Esophagus squamous epithelium (tissue), 5 donors: ENCODE results near the gene F2RL3. TPM values are rescaled to one million over a fixed set of nuclear protein-coding genes. Genes with fewer than 3 reads are reported as not detected.

Source experiments
- DNase-seq: peaks from one replicate; lab custom pipeline; 2025; lab: John Stamatoyannopoulos, UW
- H3K27ac ChIP-seq, 4 donors: fragments of 200-600 bp; sonication (generic); one replicate each; pipeline ENCODE4 v1.5.1; 2016 to 2019; ENCODE audit warnings: mild to moderate bottlenecking in 1 of 4
- H3K27me3 ChIP-seq, 4 donors: fragments of 200-600 bp; sonication (generic); 1 replicate in 3 of 4; 2 replicates in 1 of 4; pipeline versions ENCODE4 v1.5.1 to v1.6.0; 2017 to 2021; ENCODE audit warnings: antibody characterized with exemption in 1 of 4
- H3K36me3 ChIP-seq, 3 donors: fragments of 200-600 bp; sonication (generic); one replicate each; pipeline ENCODE4 v1.5.1; 2016 to 2019
- H3K4me1 ChIP-seq, 3 donors: fragments of 200-600 bp; sonication (generic); one replicate each; pipeline ENCODE4 v1.5.1; 2017 to 2019
- H3K4me3 ChIP-seq, 4 donors: fragments of 200-600 bp; sonication (generic); 1 replicate in 3 of 4; 2 replicates in 1 of 4; pipeline ENCODE4 v1.5.1; 2016 to 2019; ENCODE audit warnings: mild to moderate bottlenecking in 2 of 4, moderate library complexity in 1 of 4
- H3K9me3 ChIP-seq, 3 donors: fragments of 200-600 bp; sonication (generic); one replicate each; pipeline ENCODE4 v1.5.1; 2016 to 2019
- POLR2A ChIP-seq, 4 donors: fragments of 450-650 bp; IDR thresholded peaks; one replicate each; pipeline ENCODE4 v1.6.1; 2017; ENCODE audit warnings: antibody characterized with exemption in 4 of 4, mild to moderate bottlenecking in 4 of 4, moderate library complexity in 3 of 4
- WGBS, 2 donors: methylation state at CpG; one replicate each; pipeline ENCODE4 v1.1.5; 2018; 5-methylcytosine and 5-hydroxymethylcytosine counted together
- intact Hi-C: fragments of 100-400 bp; cut with DNase I; formaldehyde crosslinking; loops from one replicate; pipeline ENCODE4 v1.15.0; 2022
- small RNA-seq, 4 donors: library from RNA; depleted of rRNA; stranded (forward); fragments of <200 nt; gene quantifications; one replicate each; pipeline ENCODE3, GENCODE V24; 2016
- total RNA-seq, 4 donors: library from RNA; depleted of rRNA; stranded (reverse); fragments of >200 nt; gene quantifications; one replicate each; pipeline ENCODE4 v1.1.0, GENCODE V29; 2016
- TF ChIP-seq, protein P1 (sequence below), 6 experiments: fragments of 450-650 bp in 4 of 6; fragments of 200-600 bp in 2 of 6; sonication (generic) in 2 of 6; IDR thresholded peaks; one replicate each; pipeline ENCODE4 v1.5.1; 2016 to 2019; ENCODE audit warnings: antibody characterized with exemption in 6 of 6, mild to moderate bottlenecking in 4 of 6, moderate library complexity in 4 of 6
- donor health status: DM: yes; HTN: yes; CAD: no.

F2RL3 gene
- total RNA-seq, 4 donors from 2014 or later = 0.27 to 1.1 (median 0.81) TPM

DNA sequence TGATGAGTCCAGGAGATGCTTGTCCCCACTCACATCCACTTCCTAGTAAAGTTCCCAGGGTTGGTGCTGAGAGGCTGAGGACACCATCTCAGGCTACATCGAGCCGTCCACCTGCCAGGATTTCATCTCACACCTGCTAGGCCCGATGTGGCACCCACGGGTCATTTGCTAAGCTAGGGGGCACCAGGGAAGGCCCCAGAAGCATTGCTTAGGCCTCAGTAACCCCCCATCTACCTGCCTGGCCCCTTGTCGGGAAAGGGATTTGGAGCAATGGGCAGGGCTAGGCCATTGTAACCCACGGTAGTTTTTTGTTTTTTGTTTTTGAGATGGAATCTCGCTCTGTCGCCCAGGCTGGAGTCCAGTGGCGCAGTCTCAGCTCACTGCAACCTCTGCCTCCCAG is 51.8 kb downstream of the F2RL3 start:
- no peaks in the 10 kb centered on the region for H3K27me3 ChIP-seq
- H3K9me3 ChIP-seq = no peaks in the 10 kb centered on the region
- TF ChIP-seq POLR2A (IDR thresholded peaks at IDR 0.05) = no peak
- TF ChIP-seq, protein P1, sequence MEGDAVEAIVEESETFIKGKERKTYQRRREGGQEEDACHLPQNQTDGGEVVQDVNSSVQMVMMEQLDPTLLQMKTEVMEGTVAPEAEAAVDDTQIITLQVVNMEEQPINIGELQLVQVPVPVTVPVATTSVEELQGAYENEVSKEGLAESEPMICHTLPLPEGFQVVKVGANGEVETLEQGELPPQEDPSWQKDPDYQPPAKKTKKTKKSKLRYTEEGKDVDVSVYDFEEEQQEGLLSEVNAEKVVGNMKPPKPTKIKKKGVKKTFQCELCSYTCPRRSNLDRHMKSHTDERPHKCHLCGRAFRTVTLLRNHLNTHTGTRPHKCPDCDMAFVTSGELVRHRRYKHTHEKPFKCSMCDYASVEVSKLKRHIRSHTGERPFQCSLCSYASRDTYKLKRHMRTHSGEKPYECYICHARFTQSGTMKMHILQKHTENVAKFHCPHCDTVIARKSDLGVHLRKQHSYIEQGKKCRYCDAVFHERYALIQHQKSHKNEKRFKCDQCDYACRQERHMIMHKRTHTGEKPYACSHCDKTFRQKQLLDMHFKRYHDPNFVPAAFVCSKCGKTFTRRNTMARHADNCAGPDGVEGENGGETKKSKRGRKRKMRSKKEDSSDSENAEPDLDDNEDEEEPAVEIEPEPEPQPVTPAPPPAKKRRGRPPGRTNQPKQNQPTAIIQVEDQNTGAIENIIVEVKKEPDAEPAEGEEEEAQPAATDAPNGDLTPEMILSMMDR (IDR thresholded peaks at IDR 0.05) = no peak
- H3K36me3 ChIP-seq = no peaks in the 10 kb centered on the region
- H3K4me1 ChIP-seq = no peaks in the 10 kb centered on the region
- WGBS, 2 donors = 83% methylated on average over 5 to 6 of the region's 9 CpGs
- no peak overlapping the region for H3K27ac ChIP-seq
- intact Hi-C loops = no loop called here
- H3K4me3 ChIP-seq = no peak overlapping the region
- no peak for DNase-seq

Small RNA genes within 50 kb of the gene (small RNA-seq; reads per million reads assigned to genes)
- gene RN7SL823P (0 reads per million in 4 donors), gene RN7SL835P (0 reads per million in 4 donors)

Other genes with a start within 250 kb of the F2RL3 start
- gene SMIM7, start 228.9 kb upstream of the F2RL3 start, total RNA-seq = 10 to 100 TPM; 54.0 to 89.5 (median 66.3) TPM
- 1 to 10 TPM; 2.0 to 5.6 (median 2.7) TPM for gene TMEM38A, start 227.9 kb upstream of the F2RL3 start, total RNA-seq
- gene NWD1, start 169.2 kb upstream of the F2RL3 start, total RNA-seq = under 1 TPM; 0.04 to 0.41 (median 0.21) TPM
- gene SIN3B, start 59.6 kb upstream of the F2RL3 start, total RNA-seq = 10 to 100 TPM; 11.2 to 34.7 (median 28.5) TPM
- 1 to 10 TPM in 3 of 4 donors, under 1 TPM in 1; 0.72 to 8.2 (median 4.0) TPM for gene CPAMD8, start 137.8 kb downstream of the F2RL3 start, total RNA-seq
- 1 to 10 TPM; 3.0 to 5.8 (median 3.2) TPM for gene HAUS8, start 186.5 kb downstream of the F2RL3 start, total RNA-seq
- gene MYO9B, start 186.8 kb downstream of the F2RL3 start, total RNA-seq = 10 to 100 TPM; 25.5 to 60.5 (median 39.5) TPM